Panc1 (cell line): ENCODE data around the gene CHD6.

Experiments used
- POLR2AphosphoS5 ChIP-seq: IDR thresholded peaks from 2 replicates; pipeline ENCODE4 v1.6.1; 2012; ENCODE audit warnings: mild to moderate bottlenecking, low read depth, low read length, moderate library complexity
- TF ChIP-seq, protein P1 (sequence below): fragments of 450-650 bp; IDR thresholded peaks from 2 replicates; pipeline ENCODE4 v1.5.1; 2017; ENCODE audit warnings: mild to moderate bottlenecking
- TF ChIP-seq, protein P2 (sequence below), 2 experiments: IDR thresholded peaks; 2 replicates each; pipeline ENCODE4 v1.6.1; 2011 to 2012; ENCODE audit warnings: low read depth in 2 of 2, control low read depth in 1 of 2, low read length in 1 of 2, mild to moderate bottlenecking in 1 of 2, moderate library complexity in 1 of 2; ENCODE audit not compliant: insufficient read depth in 1 of 2

DNA sequence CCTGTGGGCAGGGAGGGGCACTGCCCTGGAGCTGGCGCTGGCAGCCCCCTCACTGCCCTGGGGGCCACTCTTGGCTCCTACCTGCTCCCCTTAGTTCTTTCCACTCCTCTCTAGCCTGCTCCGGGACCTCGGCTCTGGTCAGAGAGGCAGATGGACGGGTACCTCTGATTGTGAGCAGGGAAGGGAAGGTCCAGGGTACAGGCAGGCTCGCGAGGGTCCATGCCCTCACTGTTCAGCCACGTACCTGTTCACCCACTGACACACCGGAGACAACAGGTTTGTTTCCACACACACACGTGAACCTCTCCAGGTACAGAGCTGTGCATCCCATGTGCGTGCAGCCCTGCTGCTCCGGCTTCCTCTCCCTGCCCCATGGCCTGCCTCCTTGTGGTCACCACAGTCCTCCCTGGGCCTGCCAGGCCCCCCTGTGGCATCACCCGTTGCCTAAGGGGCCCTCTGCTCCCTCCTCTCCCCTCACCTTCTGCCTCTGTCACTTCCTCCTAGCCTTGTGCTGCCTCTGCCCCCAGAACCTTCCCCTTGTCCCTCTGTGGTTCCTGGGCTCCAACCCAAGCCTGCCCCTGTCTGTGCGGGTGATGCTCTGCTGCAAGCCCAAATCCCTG is 253.8 kb downstream of the CHD6 start:
- TF ChIP-seq, protein P1, sequence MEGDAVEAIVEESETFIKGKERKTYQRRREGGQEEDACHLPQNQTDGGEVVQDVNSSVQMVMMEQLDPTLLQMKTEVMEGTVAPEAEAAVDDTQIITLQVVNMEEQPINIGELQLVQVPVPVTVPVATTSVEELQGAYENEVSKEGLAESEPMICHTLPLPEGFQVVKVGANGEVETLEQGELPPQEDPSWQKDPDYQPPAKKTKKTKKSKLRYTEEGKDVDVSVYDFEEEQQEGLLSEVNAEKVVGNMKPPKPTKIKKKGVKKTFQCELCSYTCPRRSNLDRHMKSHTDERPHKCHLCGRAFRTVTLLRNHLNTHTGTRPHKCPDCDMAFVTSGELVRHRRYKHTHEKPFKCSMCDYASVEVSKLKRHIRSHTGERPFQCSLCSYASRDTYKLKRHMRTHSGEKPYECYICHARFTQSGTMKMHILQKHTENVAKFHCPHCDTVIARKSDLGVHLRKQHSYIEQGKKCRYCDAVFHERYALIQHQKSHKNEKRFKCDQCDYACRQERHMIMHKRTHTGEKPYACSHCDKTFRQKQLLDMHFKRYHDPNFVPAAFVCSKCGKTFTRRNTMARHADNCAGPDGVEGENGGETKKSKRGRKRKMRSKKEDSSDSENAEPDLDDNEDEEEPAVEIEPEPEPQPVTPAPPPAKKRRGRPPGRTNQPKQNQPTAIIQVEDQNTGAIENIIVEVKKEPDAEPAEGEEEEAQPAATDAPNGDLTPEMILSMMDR = no peak
- TF ChIP-seq, protein P2, sequence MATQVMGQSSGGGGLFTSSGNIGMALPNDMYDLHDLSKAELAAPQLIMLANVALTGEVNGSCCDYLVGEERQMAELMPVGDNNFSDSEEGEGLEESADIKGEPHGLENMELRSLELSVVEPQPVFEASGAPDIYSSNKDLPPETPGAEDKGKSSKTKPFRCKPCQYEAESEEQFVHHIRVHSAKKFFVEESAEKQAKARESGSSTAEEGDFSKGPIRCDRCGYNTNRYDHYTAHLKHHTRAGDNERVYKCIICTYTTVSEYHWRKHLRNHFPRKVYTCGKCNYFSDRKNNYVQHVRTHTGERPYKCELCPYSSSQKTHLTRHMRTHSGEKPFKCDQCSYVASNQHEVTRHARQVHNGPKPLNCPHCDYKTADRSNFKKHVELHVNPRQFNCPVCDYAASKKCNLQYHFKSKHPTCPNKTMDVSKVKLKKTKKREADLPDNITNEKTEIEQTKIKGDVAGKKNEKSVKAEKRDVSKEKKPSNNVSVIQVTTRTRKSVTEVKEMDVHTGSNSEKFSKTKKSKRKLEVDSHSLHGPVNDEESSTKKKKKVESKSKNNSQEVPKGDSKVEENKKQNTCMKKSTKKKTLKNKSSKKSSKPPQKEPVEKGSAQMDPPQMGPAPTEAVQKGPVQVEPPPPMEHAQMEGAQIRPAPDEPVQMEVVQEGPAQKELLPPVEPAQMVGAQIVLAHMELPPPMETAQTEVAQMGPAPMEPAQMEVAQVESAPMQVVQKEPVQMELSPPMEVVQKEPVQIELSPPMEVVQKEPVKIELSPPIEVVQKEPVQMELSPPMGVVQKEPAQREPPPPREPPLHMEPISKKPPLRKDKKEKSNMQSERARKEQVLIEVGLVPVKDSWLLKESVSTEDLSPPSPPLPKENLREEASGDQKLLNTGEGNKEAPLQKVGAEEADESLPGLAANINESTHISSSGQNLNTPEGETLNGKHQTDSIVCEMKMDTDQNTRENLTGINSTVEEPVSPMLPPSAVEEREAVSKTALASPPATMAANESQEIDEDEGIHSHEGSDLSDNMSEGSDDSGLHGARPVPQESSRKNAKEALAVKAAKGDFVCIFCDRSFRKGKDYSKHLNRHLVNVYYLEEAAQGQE (IDR thresholded peaks at IDR 0.05; ENCODE audit: insufficient read depth in 1 of 2, low read depth in 2 of 2, low read length in 1 of 2) = no peak
- no peak for TF ChIP-seq POLR2AphosphoS5
